ENCODE data around the gene IDH2.

IDH2 gene

GRCh38 chr15:90058775-90059174, 43.5 kb downstream of the IDH2 start:
- Histone ChIP-seq H3K4me2 (ENCODE audit: low read length) (no peak overlapping the region), H3K36me3 (ENCODE audit: insufficient read depth, low read length) (no peaks in the 10 kb centered on the region), H3K9ac (ENCODE audit: low read depth, low read length) (no peak overlapping the region), H3K4me1 (ENCODE audit: control insufficient read depth, insufficient read depth, low read length) (no peaks in the 10 kb centered on the region), H3K4me3 (ENCODE audit: low read length) (no peak overlapping the region), H3K9me3 (replicated peaks; ENCODE audit: low read length) (no peaks in the 10 kb centered on the region), H3K27me3 (ENCODE audit: control insufficient read depth, insufficient read depth, low read length) (no peaks in the 10 kb centered on the region)

GRCh38 chr15:90058308-90058707, 44.0 kb downstream of the IDH2 start:
- Histone ChIP-seq H3K4me1 (ENCODE audit: control insufficient read depth, insufficient read depth, low read length) (no peaks in the 10 kb centered on the region), H3K9me3 (replicated peaks; ENCODE audit: low read length) (no peaks in the 10 kb centered on the region), H3K9ac (ENCODE audit: low read depth, low read length) (no peak overlapping the region), H3K36me3 (ENCODE audit: insufficient read depth, low read length) (no peaks in the 10 kb centered on the region), H3K27me3 (ENCODE audit: control insufficient read depth, insufficient read depth, low read length) (no peaks in the 10 kb centered on the region), H3K4me2 (ENCODE audit: low read length) (no peak overlapping the region), H3K4me3 (ENCODE audit: low read length) (no peak overlapping the region)

- H3K4me2 ChIP-seq (ENCODE audit: low read length): no peak overlapping the region
- H3K4me1 ChIP-seq (ENCODE audit: control insufficient read depth, insufficient read depth, low read length): no peaks in the 10 kb centered on the region
- H3K36me3 ChIP-seq (ENCODE audit: insufficient read depth, low read length): no peaks in the 10 kb centered on the region
- H3K27me3 ChIP-seq (ENCODE audit: control insufficient read depth, insufficient read depth, low read length): no peaks in the 10 kb centered on the region
- H3K9me3 ChIP-seq (replicated peaks; ENCODE audit: low read length): no peaks in the 10 kb centered on the region
- H3K9ac ChIP-seq (ENCODE audit: low read depth, low read length): no peak overlapping the region
- H3K4me3 ChIP-seq (ENCODE audit: low read length): no peak overlapping the region
Observed at GRCh38 chr15:90056529-90056928, 45.7 kb downstream of the IDH2 start.

GRCh38 chr15:90055182-90055581, 47.1 kb downstream of the IDH2 start:
- no peaks in the 10 kb centered on the region for H3K4me1 ChIP-seq (ENCODE audit: control insufficient read depth, insufficient read depth, low read length)
- no peaks in the 10 kb centered on the region for H3K27me3 ChIP-seq (ENCODE audit: control insufficient read depth, insufficient read depth, low read length)
- no peak overlapping the region for H3K4me3 ChIP-seq (ENCODE audit: low read length)
- H3K36me3 ChIP-seq (ENCODE audit: insufficient read depth, low read length): no peaks in the 10 kb centered on the region
- H3K9me3 ChIP-seq (replicated peaks; ENCODE audit: low read length): no peaks in the 10 kb centered on the region
- H3K9ac ChIP-seq (ENCODE audit: low read depth, low read length): no peak overlapping the region
- no peak overlapping the region for H3K4me2 ChIP-seq (ENCODE audit: low read length)

- Histone ChIP-seq H3K9ac (ENCODE audit: low read depth, low read length) (no peak overlapping the region), H3K4me2 (ENCODE audit: low read length) (no peak overlapping the region), H3K9me3 (replicated peaks; ENCODE audit: low read length) (no peaks in the 10 kb centered on the region), H3K36me3 (ENCODE audit: insufficient read depth, low read length) (no peaks in the 10 kb centered on the region), H3K27me3 (ENCODE audit: control insufficient read depth, insufficient read depth, low read length) (no peaks in the 10 kb centered on the region), H3K4me3 (ENCODE audit: low read length) (no peak overlapping the region), H3K4me1 (ENCODE audit: control insufficient read depth, insufficient read depth, low read length) (no peaks in the 10 kb centered on the region)
Observed at GRCh38 chr15:90054618-90055097, 47.6 kb downstream of the IDH2 start.

GRCh38 chr15:90053685-90054466, 48.4 kb downstream of the IDH2 start:
- H3K9ac ChIP-seq (ENCODE audit: low read depth, low read length): no peak overlapping the region
- no peaks in the 10 kb centered on the region for H3K27me3 ChIP-seq (ENCODE audit: control insufficient read depth, insufficient read depth, low read length)
- H3K4me2 ChIP-seq (ENCODE audit: low read length): no peak overlapping the region
- H3K4me1 ChIP-seq (ENCODE audit: control insufficient read depth, insufficient read depth, low read length): no peaks in the 10 kb centered on the region
- H3K9me3 ChIP-seq (replicated peaks; ENCODE audit: low read length): no peaks in the 10 kb centered on the region
- no peaks in the 10 kb centered on the region for H3K36me3 ChIP-seq (ENCODE audit: insufficient read depth, low read length)
- H3K4me3 ChIP-seq (ENCODE audit: low read length): no peak overlapping the region

- H3K9ac ChIP-seq (ENCODE audit: low read depth, low read length): no peak overlapping the region
- no peak overlapping the region for H3K4me3 ChIP-seq (ENCODE audit: low read length)
- H3K4me1 ChIP-seq (ENCODE audit: control insufficient read depth, insufficient read depth, low read length): no peaks in the 10 kb centered on the region
- no peaks in the 10 kb centered on the region for H3K27me3 ChIP-seq (ENCODE audit: control insufficient read depth, insufficient read depth, low read length)
- H3K36me3 ChIP-seq (ENCODE audit: insufficient read depth, low read length): no peaks in the 10 kb centered on the region
- no peak overlapping the region for H3K4me2 ChIP-seq (ENCODE audit: low read length)
- no peaks in the 10 kb centered on the region for H3K9me3 ChIP-seq (replicated peaks; ENCODE audit: low read length)
Observed at GRCh38 chr15:90051874-90052273, 50.4 kb downstream of the IDH2 start.

GRCh38 chr15:90049666-90050604, 52.3 kb downstream of the IDH2 start:
- Histone ChIP-seq H3K9ac (ENCODE audit: low read depth, low read length) (no peak overlapping the region), H3K9me3 (replicated peaks; ENCODE audit: low read length) (no peaks in the 10 kb centered on the region), H3K4me3 (ENCODE audit: low read length) (no peak overlapping the region), H3K27me3 (ENCODE audit: control insufficient read depth, insufficient read depth, low read length) (no peaks in the 10 kb centered on the region), H3K4me2 (ENCODE audit: low read length) (no peak overlapping the region), H3K4me1 (ENCODE audit: control insufficient read depth, insufficient read depth, low read length) (no peaks in the 10 kb centered on the region), H3K36me3 (ENCODE audit: insufficient read depth, low read length) (no peaks in the 10 kb centered on the region)

GRCh38 chr15:90049030-90049429, 53.2 kb downstream of the IDH2 start:
- no peak overlapping the region for H3K4me2 ChIP-seq (ENCODE audit: low read length)
- no peaks in the 10 kb centered on the region for H3K4me1 ChIP-seq (ENCODE audit: control insufficient read depth, insufficient read depth, low read length)
- no peaks in the 10 kb centered on the region for H3K36me3 ChIP-seq (ENCODE audit: insufficient read depth, low read length)
- H3K27me3 ChIP-seq (ENCODE audit: control insufficient read depth, insufficient read depth, low read length): no peaks in the 10 kb centered on the region
- H3K9ac ChIP-seq (ENCODE audit: low read depth, low read length): no peak overlapping the region
- H3K4me3 ChIP-seq (ENCODE audit: low read length): no peak overlapping the region
- H3K9me3 ChIP-seq (replicated peaks; ENCODE audit: low read length): no peaks in the 10 kb centered on the region

- H3K27me3 ChIP-seq (ENCODE audit: control insufficient read depth, insufficient read depth, low read length): no peaks in the 10 kb centered on the region
- no peak overlapping the region for H3K4me2 ChIP-seq (ENCODE audit: low read length)
- no peak overlapping the region for H3K4me3 ChIP-seq (ENCODE audit: low read length)
- H3K9ac ChIP-seq (ENCODE audit: low read depth, low read length): no peak overlapping the region
- no peaks in the 10 kb centered on the region for H3K36me3 ChIP-seq (ENCODE audit: insufficient read depth, low read length)
- no peaks in the 10 kb centered on the region for H3K9me3 ChIP-seq (replicated peaks; ENCODE audit: low read length)
- H3K4me1 ChIP-seq (ENCODE audit: control insufficient read depth, insufficient read depth, low read length): no peaks in the 10 kb centered on the region
Observed at GRCh38 chr15:90047956-90048575, 54.2 kb downstream of the IDH2 start.

GRCh38 chr15:90046911-90047392, 55.3 kb downstream of the IDH2 start:
- Histone ChIP-seq H3K27me3 (ENCODE audit: control insufficient read depth, insufficient read depth, low read length) (no peaks in the 10 kb centered on the region), H3K4me1 (ENCODE audit: control insufficient read depth, insufficient read depth, low read length) (no peaks in the 10 kb centered on the region), H3K9me3 (replicated peaks; ENCODE audit: low read length) (no peaks in the 10 kb centered on the region), H3K4me3 (ENCODE audit: low read length) (no peak overlapping the region), H3K9ac (ENCODE audit: low read depth, low read length) (no peak overlapping the region), H3K4me2 (ENCODE audit: low read length) (no peak overlapping the region), H3K36me3 (ENCODE audit: insufficient read depth, low read length) (no peaks in the 10 kb centered on the region)
